ENCODE results near the gene PTPRD. TPM values are rescaled to one million over a fixed set of nuclear protein-coding genes. Genes with fewer than 3 reads are reported as not detected.

Gene PTPRD
- total and polyA plus RNA-seq, 2 experiments from 2014 or later = 11.5 to 58.0 TPM

DNA sequence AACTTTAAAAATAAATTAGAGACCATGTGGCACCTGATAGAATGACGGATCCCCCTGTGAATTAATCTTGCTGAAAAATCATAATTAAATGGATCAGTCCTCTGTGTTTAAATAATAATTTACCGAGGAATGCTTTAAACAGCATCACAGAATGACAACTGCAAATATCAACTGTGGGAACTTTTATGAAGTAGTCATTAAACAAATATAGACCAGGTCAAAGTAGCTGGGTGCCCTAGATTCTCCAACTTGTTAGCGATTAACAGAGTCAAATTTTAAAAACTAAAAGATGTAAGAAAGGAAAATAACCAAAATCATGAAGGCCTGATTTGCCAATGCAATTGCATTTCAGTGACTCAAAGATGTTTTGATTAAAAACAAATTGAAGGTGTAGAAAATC is 933.4 kb downstream of the PTPRD start:
- H3K36me3 Mint-ChIP-seq (ENCODE audit: low read depth) = no peaks in the 10 kb centered on the region
- peaks cover 4% of the 10 kb centered on the region; the same call in 1 of the 2 replicates for H3K4me1 ChIP-seq (ENCODE audit: insufficient read depth)
- no peak overlapping the region; the same call in 1 of the 2 replicates for H3K27ac Mint-ChIP-seq
- H3K27me3 Mint-ChIP-seq (ENCODE audit: insufficient read depth, low read depth, poor library complexity) = no peaks in the 10 kb centered on the region
- no peaks in the 10 kb centered on the region for H3K27me3 ChIP-seq (ENCODE audit: insufficient read depth)
- TF ChIP-seq POLR2AphosphoS5 (IDR thresholded peaks at IDR 0.05; ENCODE audit: low read depth) = no peak
- no peak for TF ChIP-seq JUNB (IDR thresholded peaks at IDR 0.05; ENCODE audit: unreplicated experiment)
- TF ChIP-seq NANOG (IDR thresholded peaks at IDR 0.05; ENCODE audit: borderline replicate concordance) = no peak
- TF ChIP-seq, protein P1, sequence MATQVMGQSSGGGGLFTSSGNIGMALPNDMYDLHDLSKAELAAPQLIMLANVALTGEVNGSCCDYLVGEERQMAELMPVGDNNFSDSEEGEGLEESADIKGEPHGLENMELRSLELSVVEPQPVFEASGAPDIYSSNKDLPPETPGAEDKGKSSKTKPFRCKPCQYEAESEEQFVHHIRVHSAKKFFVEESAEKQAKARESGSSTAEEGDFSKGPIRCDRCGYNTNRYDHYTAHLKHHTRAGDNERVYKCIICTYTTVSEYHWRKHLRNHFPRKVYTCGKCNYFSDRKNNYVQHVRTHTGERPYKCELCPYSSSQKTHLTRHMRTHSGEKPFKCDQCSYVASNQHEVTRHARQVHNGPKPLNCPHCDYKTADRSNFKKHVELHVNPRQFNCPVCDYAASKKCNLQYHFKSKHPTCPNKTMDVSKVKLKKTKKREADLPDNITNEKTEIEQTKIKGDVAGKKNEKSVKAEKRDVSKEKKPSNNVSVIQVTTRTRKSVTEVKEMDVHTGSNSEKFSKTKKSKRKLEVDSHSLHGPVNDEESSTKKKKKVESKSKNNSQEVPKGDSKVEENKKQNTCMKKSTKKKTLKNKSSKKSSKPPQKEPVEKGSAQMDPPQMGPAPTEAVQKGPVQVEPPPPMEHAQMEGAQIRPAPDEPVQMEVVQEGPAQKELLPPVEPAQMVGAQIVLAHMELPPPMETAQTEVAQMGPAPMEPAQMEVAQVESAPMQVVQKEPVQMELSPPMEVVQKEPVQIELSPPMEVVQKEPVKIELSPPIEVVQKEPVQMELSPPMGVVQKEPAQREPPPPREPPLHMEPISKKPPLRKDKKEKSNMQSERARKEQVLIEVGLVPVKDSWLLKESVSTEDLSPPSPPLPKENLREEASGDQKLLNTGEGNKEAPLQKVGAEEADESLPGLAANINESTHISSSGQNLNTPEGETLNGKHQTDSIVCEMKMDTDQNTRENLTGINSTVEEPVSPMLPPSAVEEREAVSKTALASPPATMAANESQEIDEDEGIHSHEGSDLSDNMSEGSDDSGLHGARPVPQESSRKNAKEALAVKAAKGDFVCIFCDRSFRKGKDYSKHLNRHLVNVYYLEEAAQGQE (IDR thresholded peaks at IDR 0.05; ENCODE audit: unreplicated experiment) = no peak
- TF ChIP-seq, protein P2, sequence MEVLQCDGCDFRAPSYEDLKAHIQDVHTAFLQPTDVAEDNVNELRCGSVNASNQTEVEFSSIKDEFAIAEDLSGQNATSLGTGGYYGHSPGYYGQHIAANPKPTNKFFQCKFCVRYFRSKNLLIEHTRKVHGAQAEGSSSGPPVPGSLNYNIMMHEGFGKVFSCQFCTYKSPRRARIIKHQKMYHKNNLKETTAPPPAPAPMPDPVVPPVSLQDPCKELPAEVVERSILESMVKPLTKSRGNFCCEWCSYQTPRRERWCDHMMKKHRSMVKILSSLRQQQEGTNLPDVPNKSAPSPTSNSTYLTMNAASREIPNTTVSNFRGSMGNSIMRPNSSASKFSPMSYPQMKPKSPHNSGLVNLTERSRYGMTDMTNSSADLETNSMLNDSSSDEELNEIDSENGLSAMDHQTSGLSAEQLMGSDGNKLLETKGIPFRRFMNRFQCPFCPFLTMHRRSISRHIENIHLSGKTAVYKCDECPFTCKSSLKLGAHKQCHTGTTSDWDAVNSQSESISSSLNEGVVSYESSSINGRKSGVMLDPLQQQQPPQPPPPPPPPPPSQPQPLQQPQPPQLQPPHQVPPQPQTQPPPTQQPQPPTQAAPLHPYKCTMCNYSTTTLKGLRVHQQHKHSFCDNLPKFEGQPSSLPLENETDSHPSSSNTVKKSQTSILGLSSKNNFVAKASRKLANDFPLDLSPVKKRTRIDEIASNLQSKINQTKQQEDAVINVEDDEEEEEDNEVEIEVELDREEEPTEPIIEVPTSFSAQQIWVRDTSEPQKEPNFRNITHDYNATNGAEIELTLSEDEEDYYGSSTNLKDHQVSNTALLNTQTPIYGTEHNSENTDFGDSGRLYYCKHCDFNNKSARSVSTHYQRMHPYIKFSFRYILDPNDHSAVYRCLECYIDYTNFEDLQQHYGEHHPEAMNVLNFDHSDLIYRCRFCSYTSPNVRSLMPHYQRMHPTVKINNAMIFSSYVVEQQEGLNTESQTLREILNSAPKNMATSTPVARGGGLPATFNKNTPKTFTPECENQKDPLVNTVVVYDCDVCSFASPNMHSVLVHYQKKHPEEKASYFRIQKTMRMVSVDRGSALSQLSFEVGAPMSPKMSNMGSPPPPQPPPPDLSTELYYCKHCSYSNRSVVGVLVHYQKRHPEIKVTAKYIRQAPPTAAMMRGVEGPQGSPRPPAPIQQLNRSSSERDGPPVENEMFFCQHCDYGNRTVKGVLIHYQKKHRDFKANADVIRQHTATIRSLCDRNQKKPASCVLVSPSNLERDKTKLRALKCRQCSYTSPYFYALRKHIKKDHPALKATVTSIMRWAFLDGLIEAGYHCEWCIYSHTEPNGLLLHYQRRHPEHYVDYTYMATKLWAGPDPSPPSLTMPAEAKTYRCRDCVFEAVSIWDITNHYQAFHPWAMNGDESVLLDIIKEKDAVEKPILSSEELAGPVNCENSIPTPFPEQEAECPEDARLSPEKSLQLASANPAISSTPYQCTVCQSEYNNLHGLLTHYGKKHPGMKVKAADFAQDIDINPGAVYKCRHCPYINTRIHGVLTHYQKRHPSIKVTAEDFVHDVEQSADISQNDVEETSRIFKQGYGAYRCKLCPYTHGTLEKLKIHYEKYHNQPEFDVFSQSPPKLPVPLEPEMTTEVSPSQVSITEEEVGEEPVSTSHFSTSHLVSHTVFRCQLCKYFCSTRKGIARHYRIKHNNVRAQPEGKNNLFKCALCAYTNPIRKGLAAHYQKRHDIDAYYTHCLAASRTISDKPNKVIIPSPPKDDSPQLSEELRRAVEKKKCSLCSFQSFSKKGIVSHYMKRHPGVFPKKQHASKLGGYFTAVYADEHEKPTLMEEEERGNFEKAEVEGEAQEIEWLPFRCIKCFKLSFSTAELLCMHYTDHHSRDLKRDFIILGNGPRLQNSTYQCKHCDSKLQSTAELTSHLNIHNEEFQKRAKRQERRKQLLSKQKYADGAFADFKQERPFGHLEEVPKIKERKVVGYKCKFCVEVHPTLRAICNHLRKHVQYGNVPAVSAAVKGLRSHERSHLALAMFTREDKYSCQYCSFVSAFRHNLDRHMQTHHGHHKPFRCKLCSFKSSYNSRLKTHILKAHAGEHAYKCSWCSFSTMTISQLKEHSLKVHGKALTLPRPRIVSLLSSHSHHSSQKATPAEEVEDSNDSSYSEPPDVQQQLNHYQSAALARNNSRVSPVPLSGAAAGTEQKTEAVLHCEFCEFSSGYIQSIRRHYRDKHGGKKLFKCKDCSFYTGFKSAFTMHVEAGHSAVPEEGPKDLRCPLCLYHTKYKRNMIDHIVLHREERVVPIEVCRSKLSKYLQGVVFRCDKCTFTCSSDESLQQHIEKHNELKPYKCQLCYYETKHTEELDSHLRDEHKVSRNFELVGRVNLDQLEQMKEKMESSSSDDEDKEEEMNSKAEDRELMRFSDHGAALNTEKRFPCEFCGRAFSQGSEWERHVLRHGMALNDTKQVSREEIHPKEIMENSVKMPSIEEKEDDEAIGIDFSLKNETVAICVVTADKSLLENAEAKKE (CRISPR knock-in tag; IDR thresholded peaks at IDR 0.05) = no peak
- TF ChIP-seq ZNF331 (CRISPR knock-in tag; IDR thresholded peaks at IDR 0.05; ENCODE audit: low read depth) = no peak
- TF ChIP-seq, protein P3, sequence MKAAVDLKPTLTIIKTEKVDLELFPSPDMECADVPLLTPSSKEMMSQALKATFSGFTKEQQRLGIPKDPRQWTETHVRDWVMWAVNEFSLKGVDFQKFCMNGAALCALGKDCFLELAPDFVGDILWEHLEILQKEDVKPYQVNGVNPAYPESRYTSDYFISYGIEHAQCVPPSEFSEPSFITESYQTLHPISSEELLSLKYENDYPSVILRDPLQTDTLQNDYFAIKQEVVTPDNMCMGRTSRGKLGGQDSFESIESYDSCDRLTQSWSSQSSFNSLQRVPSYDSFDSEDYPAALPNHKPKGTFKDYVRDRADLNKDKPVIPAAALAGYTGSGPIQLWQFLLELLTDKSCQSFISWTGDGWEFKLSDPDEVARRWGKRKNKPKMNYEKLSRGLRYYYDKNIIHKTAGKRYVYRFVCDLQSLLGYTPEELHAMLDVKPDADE (IDR thresholded peaks at IDR 0.05) = no peak
- TF ChIP-seq EZH2phosphoT487 (IDR thresholded peaks at IDR 0.05; ENCODE audit: unreplicated experiment) = no peak
- no peak for TF ChIP-seq STAT1 (IDR thresholded peaks at IDR 0.05; ENCODE audit: unreplicated experiment)
- no peak for TF ChIP-seq CREB1 (CRISPR knock-in tag; IDR thresholded peaks at IDR 0.05; ENCODE audit: low read depth)
- no peak for TF ChIP-seq EZH2 (IDR thresholded peaks at IDR 0.05; ENCODE audit: low read depth, unreplicated experiment)
- TF ChIP-seq ZNF114 (CRISPR knock-in tag; IDR thresholded peaks at IDR 0.05) = no peak
- TF ChIP-seq, protein P4, sequence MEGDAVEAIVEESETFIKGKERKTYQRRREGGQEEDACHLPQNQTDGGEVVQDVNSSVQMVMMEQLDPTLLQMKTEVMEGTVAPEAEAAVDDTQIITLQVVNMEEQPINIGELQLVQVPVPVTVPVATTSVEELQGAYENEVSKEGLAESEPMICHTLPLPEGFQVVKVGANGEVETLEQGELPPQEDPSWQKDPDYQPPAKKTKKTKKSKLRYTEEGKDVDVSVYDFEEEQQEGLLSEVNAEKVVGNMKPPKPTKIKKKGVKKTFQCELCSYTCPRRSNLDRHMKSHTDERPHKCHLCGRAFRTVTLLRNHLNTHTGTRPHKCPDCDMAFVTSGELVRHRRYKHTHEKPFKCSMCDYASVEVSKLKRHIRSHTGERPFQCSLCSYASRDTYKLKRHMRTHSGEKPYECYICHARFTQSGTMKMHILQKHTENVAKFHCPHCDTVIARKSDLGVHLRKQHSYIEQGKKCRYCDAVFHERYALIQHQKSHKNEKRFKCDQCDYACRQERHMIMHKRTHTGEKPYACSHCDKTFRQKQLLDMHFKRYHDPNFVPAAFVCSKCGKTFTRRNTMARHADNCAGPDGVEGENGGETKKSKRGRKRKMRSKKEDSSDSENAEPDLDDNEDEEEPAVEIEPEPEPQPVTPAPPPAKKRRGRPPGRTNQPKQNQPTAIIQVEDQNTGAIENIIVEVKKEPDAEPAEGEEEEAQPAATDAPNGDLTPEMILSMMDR (conservative IDR thresholded peaks at IDR 0.05; ENCODE audit: low read depth in 2 of 2) = no peak
- H3K4me2 ChIP-seq = no peak overlapping the region
- no peak for DNase-seq (ENCODE audit: low spot score)
- no peaks in the 10 kb centered on the region for H3K9me2 ChIP-seq (ENCODE audit: insufficient read depth)
- H3K36me3 ChIP-seq (ENCODE audit: insufficient read depth) = no peaks in the 10 kb centered on the region
- 0 out of 3 replicates have a peak, but pooled peaks cover 2% of the 10 kb centered on the region for H3K4me1 Mint-ChIP-seq
- no peak overlapping the region for H2AFZ ChIP-seq
- ATAC-seq = no peak
- H3K4me3 ChIP-seq = no peak overlapping the region
- no peaks in the 10 kb centered on the region for H3K9me3 Mint-ChIP-seq
- no peak overlapping the region for H3K27ac ChIP-seq (ENCODE audit: low read depth)
- H4K20me1 ChIP-seq (replicated peaks; ENCODE audit: insufficient read depth) = no peaks in the 10 kb centered on the region
- no peaks in the 10 kb centered on the region for H3K79me2 ChIP-seq (replicated peaks; ENCODE audit: insufficient read depth)
- no peaks in the 10 kb centered on the region for H3F3A ChIP-seq (replicated peaks; ENCODE audit: low read depth)
- no peak overlapping the region for H3K4me3 Mint-ChIP-seq
